Endothelial cell of umbilical vein (primary cell): ENCODE measurements around the gene ATP13A5. TPM values are rescaled to one million over a fixed set of nuclear protein-coding genes. Genes with fewer than 3 reads are reported as not detected.

Experiments
- BruUV-seq: library from RNA; stranded (reverse); fragments of 400-500 nt; replicated peaks from 2 replicates; lab custom pipeline; 2021; lab: Mats Ljungman, UMichigan
- CTCF ChIA-PET: fragments of 300-600, 350-600 bp; sonication (Branson Sonifier 250); formaldehyde crosslinking; loops from one replicate; lab custom pipeline; 2021; ENCODE audit warnings: antibody characterized with exemption, inconsistent platforms; lab: Charles Lee
- POLR2A ChIA-PET: fragments of 300-600, 350-600 bp; sonication (Branson Sonifier 250); formaldehyde crosslinking; loops from one replicate; lab custom pipeline; 2021; ENCODE audit warnings: antibody characterized with exemption, inconsistent platforms; lab: Charles Lee
- DNase-seq: peaks from one replicate; pipeline ENCODE4 v3.0.0-alpha.2; 2011; ENCODE audit warnings: low read depth, low spot score
- FAIRE-seq: peaks from 2 replicates; lab custom pipeline; 2011; peaks lifted over from hg19 to GRCh38; lab: Jason Lieb, UNC
- H2AFZ ChIP-seq: 2 replicates; pipeline ENCODE4 v1.6.0; 2012; ENCODE audit warnings: low read depth, low read length, control low read depth, inconsistent platforms
- H3K27ac ChIP-seq: 2 replicates; pipeline ENCODE4 v1.5.1; 2011; ENCODE audit warnings: low read depth, mild to moderate bottlenecking, control low read depth, low read length, moderate library complexity; ENCODE audit not compliant: insufficient read depth
- H3K27me3 ChIP-seq, 2 experiments: 2 replicates each; pipeline versions ENCODE4 v1.6.0 to v1.6.1; 2011; ENCODE audit warnings: low read length in 2 of 2, mixed read lengths in 1 of 2; ENCODE audit not compliant: control insufficient read depth in 2 of 2, insufficient read depth in 2 of 2
- H3K36me3 ChIP-seq, 2 experiments: 2 replicates in 1 of 2; 3 replicates in 1 of 2; pipeline ENCODE4 v1.5.1; 2011; ENCODE audit warnings: low read length in 2 of 2, mild to moderate bottlenecking in 1 of 2, moderate library complexity in 1 of 2; ENCODE audit not compliant: control insufficient read depth in 2 of 2, insufficient read depth in 2 of 2; ENCODE audit errors: extremely low read depth in 1 of 2
- H3K4me1 ChIP-seq: 3 replicates; pipeline ENCODE4 v1.5.1; 2011; ENCODE audit warnings: mild to moderate bottlenecking, low read length; ENCODE audit not compliant: control insufficient read depth, insufficient read depth; ENCODE audit errors: extremely low read depth
- H3K4me2 ChIP-seq: 2 replicates; pipeline ENCODE4 v1.6.1; 2011; ENCODE audit warnings: low read length, control low read depth, mixed read lengths; ENCODE audit not compliant: insufficient read depth
- H3K4me3 ChIP-seq, 3 experiments: fragments of 200-600 bp in 1 of 3; sonication (generic), shearing (Covaris generic) in 1 of 3; replicated peaks in 1 of 3; 2 replicates each; pipeline ENCODE4 v1.5.1; 2011 to 2016; ENCODE audit warnings: control low read depth in 3 of 3, low read length in 3 of 3, mild to moderate bottlenecking in 2 of 3, inconsistent platforms in 1 of 3, low read depth in 1 of 3, moderate library complexity in 1 of 3; ENCODE audit not compliant: insufficient read depth in 1 of 3
- H3K79me2 ChIP-seq: 2 replicates; pipeline ENCODE4 v1.6.0; 2012; ENCODE audit warnings: low read length, inconsistent platforms; ENCODE audit not compliant: control insufficient read depth, insufficient read depth
- H3K9ac ChIP-seq: replicated peaks from 2 replicates; pipeline ENCODE3; 2011; ENCODE audit warnings: low read length, control low read depth; ENCODE audit not compliant: insufficient read depth; ENCODE audit errors: extremely low read depth
- H3K9me1 ChIP-seq: replicated peaks from 3 replicates; pipeline ENCODE4 v1.6.0; 2011; ENCODE audit warnings: mild to moderate bottlenecking, low read length; ENCODE audit not compliant: control insufficient read depth, insufficient read depth; ENCODE audit errors: extremely low read depth
- H3K9me3 ChIP-seq: replicated peaks from 2 replicates; pipeline ENCODE4 v1.5.1; 2012; ENCODE audit warnings: low read length, inconsistent platforms; ENCODE audit not compliant: control insufficient read depth, insufficient read depth
- H4K20me1 ChIP-seq: replicated peaks from 2 replicates; pipeline ENCODE3; 2011; ENCODE audit warnings: mild to moderate bottlenecking, low read length; ENCODE audit not compliant: control insufficient read depth, insufficient read depth; ENCODE audit errors: extremely low read depth
- EZH2 ChIP-seq: IDR thresholded peaks from 2 replicates; pipeline ENCODE4 v1.6.1; 2012; ENCODE audit warnings: borderline replicate concordance, low read depth, mild to moderate bottlenecking, moderate library complexity, low read length, inconsistent platforms; ENCODE audit not compliant: severe bottlenecking
- POLR2A ChIP-seq: IDR thresholded peaks from 2 replicates; pipeline ENCODE4 v1.6.1; 2012; ENCODE audit warnings: low read depth, mild to moderate bottlenecking, control low read depth, low read length
- POLR2AphosphoS5 ChIP-seq: IDR thresholded peaks from 2 replicates; pipeline ENCODE4 v1.6.1; 2012; ENCODE audit warnings: low read depth, mild to moderate bottlenecking, control low read depth, low read length, moderate library complexity; ENCODE audit not compliant: insufficient read depth
- dilution Hi-C: fragments of 300-500 bp; cut with MboI; formaldehyde crosslinking; loops from one replicate; pipeline ENCODE4 v1.15.0; 2019; ENCODE audit warnings: low sequenced_read_pairs; ENCODE audit not compliant: extremely low pct_ligation_motif_present
- intact Hi-C: fragments of 100-400 bp; cut with micrococcal nuclease; formaldehyde crosslinking; loops from one replicate; pipeline ENCODE4 v1.10.0; 2022
- polyA plus RNA-seq, 4 experiments: library from polyadenylated mRNA; depleted of rRNA in 3 of 4; stranded (reverse) in 3 of 4; unstranded in 1 of 4; fragments of >200 nt; gene quantifications; 2 replicates each; pipeline versions ENCODE4 v1.2.1 to v1.2.3, GENCODE V29; 2011 to 2012; ENCODE audit warnings: missing spikeins in 1 of 4
- total RNA-seq: library from RNA; stranded (reverse); gene quantifications from 2 replicates; pipeline ENCODE4 v1.2.3, GENCODE V29; 2021
- TF ChIP-seq, protein P1 (sequence below): IDR thresholded peaks from 2 replicates; pipeline ENCODE4 v1.6.1; 2011; ENCODE audit not compliant: insufficient read depth, insufficient read length

The ATP13A5 gene
- total and polyA plus RNA-seq, 2 donors (not counting 3 experiments of a cell fraction or from before 2014, with no cell fraction given) = not detected

DNA sequence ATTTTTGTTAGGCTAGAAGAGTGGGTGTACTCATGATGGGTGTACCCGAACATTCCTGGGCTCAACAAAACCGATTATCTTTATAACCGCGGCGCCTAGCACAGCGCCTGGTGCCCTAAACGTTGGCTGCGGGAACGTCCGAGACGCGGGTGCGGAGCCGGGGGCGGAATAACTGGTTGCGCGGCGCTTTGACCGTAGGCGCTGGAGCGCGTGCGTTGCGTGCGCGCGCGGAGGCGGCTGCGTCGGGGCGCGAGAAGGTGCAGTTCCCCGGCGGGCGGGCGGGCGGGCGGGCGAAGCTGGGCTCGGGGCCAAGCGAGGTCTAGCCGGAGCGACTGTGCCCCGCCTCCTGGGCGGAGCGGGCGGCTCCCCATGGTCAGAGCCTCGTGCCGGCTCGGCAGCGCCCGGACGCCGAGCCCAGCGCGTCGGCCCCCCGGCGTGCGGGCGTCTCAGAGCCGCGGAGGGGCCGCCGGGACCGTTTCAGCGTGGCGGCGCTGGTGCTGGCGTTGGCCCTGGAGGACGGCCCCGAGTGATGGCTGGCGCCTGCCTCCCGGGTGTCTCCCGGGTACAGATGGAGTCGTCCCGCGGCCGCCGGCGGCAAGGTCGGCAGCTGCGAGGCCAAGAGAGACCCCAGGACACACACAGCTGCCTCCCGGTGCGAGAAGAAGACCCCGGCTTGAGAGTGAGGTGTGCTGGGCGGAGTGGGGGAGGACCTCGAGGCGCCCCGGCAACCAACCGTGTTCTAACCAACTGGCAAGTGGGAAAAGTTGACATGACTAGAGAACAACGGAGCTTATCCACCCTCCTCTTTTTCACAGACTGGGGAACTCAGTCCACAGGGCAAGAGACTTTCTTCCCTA, 137.5 kb downstream of the ATP13A5 start, which contains the start of gene PLAAT1:
Gene PLAAT1, plus strand, starts transcription at position 373 of the 857 bp plus-strand sequence. CDS start 14,429 bp downstream, outside the sequence.
- no TSS peak for BruUV-seq
- H3K4me3 ChIP-seq = peak within 1 kb of the TSS in 2 of 3 experiments; percentile 52 to 66
- TF ChIP-seq, protein P1, sequence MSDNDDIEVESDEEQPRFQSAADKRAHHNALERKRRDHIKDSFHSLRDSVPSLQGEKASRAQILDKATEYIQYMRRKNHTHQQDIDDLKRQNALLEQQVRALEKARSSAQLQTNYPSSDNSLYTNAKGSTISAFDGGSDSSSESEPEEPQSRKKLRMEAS = peak; percentile 5
- no peak for TF ChIP-seq POLR2AphosphoS5
- ChIA-PET CTCF (interaction anchor here (1.1 kb wide), 1 partner anchor 203 kb away, joined by 3 read pairs; no protein-coding TSS in a partner anchor), POLR2A (no interaction called here)
- H3K4me2 ChIP-seq = peak within 1 kb of the TSS; percentile 76
- intact Hi-C loops (loop anchor here (2.0 to 5.0 kb wide), 3 partner anchors 60 to 429 kb away; no protein-coding TSS in a partner anchor), dilution Hi-C loops (no loop called here)
- DNase-seq (peak; percentile 62), FAIRE-seq (no peak)
- H3K9ac ChIP-seq = peak within 1 kb of the TSS; percentile 5
- H3K9me1 ChIP-seq = no peaks in the 10 kb centered on the region
- H3K79me2 ChIP-seq = no peaks in the 10 kb centered on the region
- H3K36me3 ChIP-seq = no peaks in the 10 kb centered on the region
- peaks cover 5% of the 10 kb centered on the region for H3K4me1 ChIP-seq
- no peak within 1 kb of the TSS for H3K27ac ChIP-seq
- H4K20me1 ChIP-seq = no peaks in the 10 kb centered on the region
- H3K9me3 ChIP-seq = no peaks in the 10 kb centered on the region
- H3K27me3 ChIP-seq = peaks cover 3 to 15% of the 10 kb centered on the region in 2 experiments
- H2AFZ ChIP-seq = peak within 1 kb of the TSS; percentile 94

DNA sequence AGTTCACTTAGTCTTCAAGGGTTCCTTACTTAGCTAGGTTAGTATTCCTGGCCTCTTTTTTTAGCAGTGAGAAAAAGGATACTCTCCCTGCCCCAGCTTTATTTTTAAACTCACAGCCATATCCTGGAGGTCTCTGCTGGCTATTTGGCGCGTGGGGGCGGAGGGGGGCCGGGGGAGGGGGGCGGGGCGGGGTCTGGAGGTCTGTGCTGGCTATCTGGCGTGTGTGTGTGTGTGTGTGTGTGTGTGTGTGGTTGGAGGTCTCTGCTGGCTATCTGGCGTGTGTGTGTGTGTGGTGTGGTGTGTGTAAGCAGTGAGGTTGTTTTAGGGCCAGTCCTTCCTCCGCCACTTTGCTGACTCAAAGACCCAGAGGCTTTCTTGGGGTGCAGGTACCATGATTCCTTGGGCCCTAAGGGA, 138.1 kb downstream of the ATP13A5 start:
- Histone ChIP-seq H3K9ac (peak overlapping the region; percentile 5), H3K9me3 (no peaks in the 10 kb centered on the region), H3K27me3 (peaks cover 3 to 15% of the 10 kb centered on the region in 2 experiments), H3K4me3 (peak overlapping the region in 2 of 3 experiments; percentile 52 to 66), H3K4me2 (peak overlapping the region; percentile 76), H3K79me2 (no peaks in the 10 kb centered on the region), H3K4me1 (peaks cover 5% of the 10 kb centered on the region), H3K9me1 (no peaks in the 10 kb centered on the region), H3K36me3 (no peaks in the 10 kb centered on the region), H2AFZ (peak overlapping the region; percentile 94), H3K27ac (no peak overlapping the region), H4K20me1 (no peaks in the 10 kb centered on the region)
- BruUV-seq = no TSS peak
- POLR2A ChIA-PET = interaction anchor here (0.6 kb wide), 2 partner anchors 18 to 177 kb away, joined by 3 read pairs; no protein-coding TSS in a partner anchor
- intact Hi-C loops (loop anchor here (2.0 to 5.0 kb wide), 3 partner anchors 60 to 428 kb away; no protein-coding TSS in a partner anchor), dilution Hi-C loops (no loop called here)
- TF ChIP-seq EZH2 (peak; percentile 36), POLR2A (no peak)
- DNase-seq (no peak), FAIRE-seq (no peak)
- CTCF ChIA-PET = interaction anchor here (0.5 to 1.1 kb wide), 4 partner anchors 196 to 427 kb away, joined by 3 to 5 read pairs (median 3); no protein-coding TSS in a partner anchor
